ENCODE measurements around the gene UBP1.

UBP1 gene

DNA sequence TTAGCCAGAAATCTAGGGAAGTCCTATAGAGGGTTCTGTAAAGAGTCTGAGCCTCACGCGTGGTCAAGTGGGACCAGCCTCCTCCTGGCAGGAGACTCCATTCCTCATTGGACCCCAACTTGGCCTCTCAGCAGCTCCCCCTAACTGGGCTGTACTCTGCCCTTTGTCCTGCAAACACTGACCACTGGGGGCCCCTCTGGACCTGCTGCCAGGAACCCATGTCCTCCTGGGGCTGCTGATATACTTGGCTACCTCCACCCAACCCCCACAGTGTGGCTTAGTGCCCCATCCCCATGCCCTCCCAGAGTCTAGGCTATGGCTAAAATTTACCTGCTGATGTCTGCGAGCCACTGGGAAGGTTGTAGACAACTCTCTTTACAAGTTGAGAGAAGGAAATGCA, 62.7 kb downstream of the UBP1 start:
- TF ChIP-seq, protein P1, sequence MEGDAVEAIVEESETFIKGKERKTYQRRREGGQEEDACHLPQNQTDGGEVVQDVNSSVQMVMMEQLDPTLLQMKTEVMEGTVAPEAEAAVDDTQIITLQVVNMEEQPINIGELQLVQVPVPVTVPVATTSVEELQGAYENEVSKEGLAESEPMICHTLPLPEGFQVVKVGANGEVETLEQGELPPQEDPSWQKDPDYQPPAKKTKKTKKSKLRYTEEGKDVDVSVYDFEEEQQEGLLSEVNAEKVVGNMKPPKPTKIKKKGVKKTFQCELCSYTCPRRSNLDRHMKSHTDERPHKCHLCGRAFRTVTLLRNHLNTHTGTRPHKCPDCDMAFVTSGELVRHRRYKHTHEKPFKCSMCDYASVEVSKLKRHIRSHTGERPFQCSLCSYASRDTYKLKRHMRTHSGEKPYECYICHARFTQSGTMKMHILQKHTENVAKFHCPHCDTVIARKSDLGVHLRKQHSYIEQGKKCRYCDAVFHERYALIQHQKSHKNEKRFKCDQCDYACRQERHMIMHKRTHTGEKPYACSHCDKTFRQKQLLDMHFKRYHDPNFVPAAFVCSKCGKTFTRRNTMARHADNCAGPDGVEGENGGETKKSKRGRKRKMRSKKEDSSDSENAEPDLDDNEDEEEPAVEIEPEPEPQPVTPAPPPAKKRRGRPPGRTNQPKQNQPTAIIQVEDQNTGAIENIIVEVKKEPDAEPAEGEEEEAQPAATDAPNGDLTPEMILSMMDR (IDR thresholded peaks at IDR 0.05; ENCODE audit: low read depth, low read length), result no peak
- no peak overlapping the region for H3K4me3 ChIP-seq (ENCODE audit: low read depth, low read length)

DNA sequence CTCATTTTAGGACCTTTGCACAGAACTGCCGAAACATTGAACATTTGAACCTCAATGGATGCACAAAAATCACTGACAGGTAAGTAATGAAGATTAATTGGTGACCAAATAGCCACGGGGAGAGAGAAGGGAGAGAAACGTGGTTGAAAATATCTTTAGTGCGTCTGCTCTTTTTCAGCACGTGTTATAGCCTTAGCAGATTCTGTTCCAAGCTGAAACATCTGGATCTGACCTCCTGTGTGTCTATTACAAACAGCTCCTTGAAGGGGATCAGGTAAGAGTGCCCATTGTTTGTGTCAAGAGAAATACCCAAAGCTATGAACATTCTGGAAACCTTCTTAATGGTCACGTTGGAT, 67.1 kb downstream of the UBP1 start:
- TF ChIP-seq, protein P1 (IDR thresholded peaks at IDR 0.05; ENCODE audit: low read depth, low read length), result no peak
- no peak overlapping the region for H3K4me3 ChIP-seq (ENCODE audit: low read depth, low read length)

- no peak overlapping the region for H3K4me3 ChIP-seq (ENCODE audit: low read depth, low read length)
- TF ChIP-seq, protein P1 (IDR thresholded peaks at IDR 0.05; ENCODE audit: low read depth, low read length), result peak; percentile 89
Observed at GRCh38 chr3:33372218-33373081, 67.8 kb downstream of the UBP1 start.

- TF ChIP-seq, protein P1 (IDR thresholded peaks at IDR 0.05; ENCODE audit: low read depth, low read length), result no peak
- no peak overlapping the region for H3K4me3 ChIP-seq (ENCODE audit: low read depth, low read length)
Observed at GRCh38 chr3:33364531-33365128, 75.6 kb downstream of the UBP1 start.

- TF ChIP-seq, protein P1 (IDR thresholded peaks at IDR 0.05; ENCODE audit: low read depth, low read length), result no peak
- H3K4me3 ChIP-seq (ENCODE audit: low read depth, low read length), result no peak overlapping the region
Observed at GRCh38 chr3:33364060-33364459, 76.1 kb downstream of the UBP1 start.

DNA sequence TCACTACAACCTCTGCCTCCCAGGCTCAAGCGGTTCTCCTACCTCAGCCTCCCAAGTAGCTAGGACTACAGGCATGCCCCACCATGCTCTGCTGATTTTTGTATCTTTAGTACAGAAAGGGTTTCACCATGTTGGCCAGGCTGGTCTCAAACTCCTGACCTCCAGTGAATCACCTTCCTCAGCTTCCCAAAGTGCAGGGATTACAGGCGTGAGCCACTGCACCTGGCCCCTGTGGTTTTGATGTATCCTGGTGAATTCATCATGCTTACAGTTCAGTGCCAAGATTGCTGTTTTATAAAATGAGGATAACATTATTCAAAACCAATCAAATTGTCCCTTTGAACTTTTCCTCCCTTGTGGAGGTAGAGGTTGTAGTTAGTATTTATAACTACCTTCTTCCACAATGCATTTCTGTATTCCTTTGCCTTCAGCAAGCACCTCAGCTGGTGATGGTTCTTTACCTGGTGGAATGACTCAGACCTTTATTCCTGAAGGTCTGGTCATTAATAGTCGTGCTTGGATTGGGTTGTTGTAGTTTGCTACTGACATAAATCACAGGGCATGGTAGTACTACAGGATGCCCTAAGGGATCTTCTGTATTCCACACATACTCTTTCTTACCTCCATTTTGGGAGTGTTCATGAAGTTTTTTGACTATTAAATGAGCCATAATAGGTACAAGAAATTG, 76.9 kb downstream of the UBP1 start:
- H3K4me3 ChIP-seq (ENCODE audit: low read depth, low read length), result no peak overlapping the region
- TF ChIP-seq, protein P1 (IDR thresholded peaks at IDR 0.05; ENCODE audit: low read depth, low read length), result no peak
